Activated CD4-positive, alpha-beta T cell treated with anti-CD3 and anti-CD28 coated beads, Interleukin-2, amount 10 ng/mL, durations not matched to agents 24 days and 14 days (primary cell): ENCODE data around the gene PIK3R1. TPM values are rescaled to one million over a fixed set of nuclear protein-coding genes. Genes with fewer than 3 reads are reported as not detected.

ENCODE experiments used
- DNase-seq: peaks from one replicate; pipeline ENCODE4 v3.0.0; 2022
- H3K27ac Mint-ChIP-seq: one replicate; pipeline ENCODE4 v1.8.0; 2022; ENCODE audit warnings: mild to moderate bottlenecking, mixed read lengths
- H3K27me3 Mint-ChIP-seq: one replicate; pipeline ENCODE4 v1.8.0; 2022; ENCODE audit warnings: mixed read lengths
- H3K36me3 Mint-ChIP-seq: one replicate; pipeline ENCODE4 v1.8.0; 2022; ENCODE audit warnings: low read depth, mild to moderate bottlenecking, mixed read lengths
- H3K4me1 Mint-ChIP-seq: one replicate; pipeline ENCODE4 v1.8.0; 2021; ENCODE audit warnings: mixed read lengths
- H3K4me3 Mint-ChIP-seq: one replicate; pipeline ENCODE4 v1.8.0; 2022; ENCODE audit warnings: mild to moderate bottlenecking, moderate library complexity, mixed read lengths
- H3K9me3 Mint-ChIP-seq: one replicate; pipeline ENCODE4 v1.8.0; 2021; ENCODE audit warnings: mixed read lengths
- intact Hi-C: fragments of 100-400 bp; cut with micrococcal nuclease; formaldehyde crosslinking; loops from one replicate; pipeline ENCODE4 v1.15.1; 2023
- total RNA-seq: library from RNA; stranded (reverse); gene quantifications from 2 replicates; pipeline ENCODE4 v1.2.3, GENCODE V29; 2022

PIK3R1 gene
- total RNA-seq, 1 donor from 2014 or later = 38.6 TPM

GRCh38 chr5:68285075-68285840 lies 69.7 kb downstream of the PIK3R1 start:
- H3K4me1 Mint-ChIP-seq = peaks cover 69% of the 10 kb centered on the region
- peaks cover 35% of the 10 kb centered on the region for H3K36me3 Mint-ChIP-seq

GRCh38 chr5:68285851-68286611 lies 70.5 kb downstream of the PIK3R1 start:
- no peaks in the 10 kb centered on the region for H3K9me3 Mint-ChIP-seq
- peak; percentile 78 for DNase-seq
- H3K27me3 Mint-ChIP-seq = no peaks in the 10 kb centered on the region
- H3K36me3 Mint-ChIP-seq = peaks cover 34% of the 10 kb centered on the region
- H3K4me3 Mint-ChIP-seq = peak overlapping the region; percentile 75
- H3K27ac Mint-ChIP-seq = peak overlapping the region; percentile 51
- peaks cover 67% of the 10 kb centered on the region for H3K4me1 Mint-ChIP-seq
- intact Hi-C loops = loop anchor here (1.0 to 10.0 kb wide), 8 partner anchors 17 to 721 kb away; no protein-coding TSS in a partner anchor

More at GRCh38 chr5:68285075-68285840, 69.7 kb downstream of the PIK3R1 start:
- H3K27me3 Mint-ChIP-seq = no peaks in the 10 kb centered on the region
- peak overlapping the region; percentile 75 for H3K4me3 Mint-ChIP-seq
- peak overlapping the region; percentile 77 for H3K27ac Mint-ChIP-seq
- intact Hi-C loops = loop anchor here (5.0 to 10.0 kb wide), 3 partner anchors 97 to 380 kb away; no protein-coding TSS in a partner anchor
- DNase-seq = no peak
- H3K9me3 Mint-ChIP-seq = no peaks in the 10 kb centered on the region

- H3K4me1 Mint-ChIP-seq = peaks cover 68% of the 10 kb centered on the region
- intact Hi-C loops = loop anchor here (1.0 to 10.0 kb wide), 8 partner anchors 16 to 720 kb away; no protein-coding TSS in a partner anchor
- H3K27ac Mint-ChIP-seq = peak overlapping the region; percentile 46
- no peak for DNase-seq
- no peaks in the 10 kb centered on the region for H3K9me3 Mint-ChIP-seq
- peak overlapping the region; percentile 31 for H3K4me3 Mint-ChIP-seq
- peaks cover 31% of the 10 kb centered on the region for H3K36me3 Mint-ChIP-seq
- H3K27me3 Mint-ChIP-seq = no peaks in the 10 kb centered on the region
Measured at GRCh38 chr5:68286612-68286912, 71.0 kb downstream of the PIK3R1 start.

- Mint-ChIP-seq H3K27ac (peak overlapping the region; percentile 88), H3K4me1 (peaks cover 65% of the 10 kb centered on the region), H3K36me3 (peaks cover 28% of the 10 kb centered on the region), H3K4me3 (peak overlapping the region; percentile 87), H3K9me3 (no peaks in the 10 kb centered on the region), H3K27me3 (no peaks in the 10 kb centered on the region)
- DNase-seq = no peak
- intact Hi-C loops = loop anchor here (2.0 to 10.0 kb wide), 5 partner anchors 15 to 719 kb away; no protein-coding TSS in a partner anchor
Measured at GRCh38 chr5:68287631-68287975, 72.0 kb downstream of the PIK3R1 start.

GRCh38 chr5:68287976-68288706 lies 72.6 kb downstream of the PIK3R1 start:
- Mint-ChIP-seq H3K4me1 (peaks cover 61% of the 10 kb centered on the region), H3K4me3 (peak overlapping the region; percentile 87), H3K36me3 (peaks cover 24% of the 10 kb centered on the region), H3K27ac (peak overlapping the region; percentile 88), H3K27me3 (no peaks in the 10 kb centered on the region), H3K9me3 (no peaks in the 10 kb centered on the region)
- peak; percentile 86 for DNase-seq
- intact Hi-C loops = loop anchor here (1.0 to 10.0 kb wide), 7 partner anchors 15 to 719 kb away; no protein-coding TSS in a partner anchor

GRCh38 chr5:68288707-68289134 lies 73.2 kb downstream of the PIK3R1 start:
- intact Hi-C loops = loop anchor here (1.0 to 10.0 kb wide), 5 partner anchors 94 to 376 kb away; no protein-coding TSS in a partner anchor
- peaks cover 25% of the 10 kb centered on the region for H3K36me3 Mint-ChIP-seq

GRCh38 chr5:68289498-68289897 lies 73.9 kb downstream of the PIK3R1 start:
- no peaks in the 10 kb centered on the region for H3K9me3 Mint-ChIP-seq
- H3K4me3 Mint-ChIP-seq = no peak overlapping the region
- no peaks in the 10 kb centered on the region for H3K27me3 Mint-ChIP-seq
- intact Hi-C loops = loop anchor here (5.0 to 10.0 kb wide), 3 partner anchors 93 to 375 kb away; no protein-coding TSS in a partner anchor
- peaks cover 28% of the 10 kb centered on the region for H3K36me3 Mint-ChIP-seq
- no peak overlapping the region for H3K27ac Mint-ChIP-seq
- peaks cover 54% of the 10 kb centered on the region for H3K4me1 Mint-ChIP-seq
- DNase-seq = no peak

More at GRCh38 chr5:68288707-68289134, 73.2 kb downstream of the PIK3R1 start:
- no peak for DNase-seq
- Mint-ChIP-seq H3K9me3 (no peaks in the 10 kb centered on the region), H3K27me3 (no peaks in the 10 kb centered on the region), H3K4me1 (peaks cover 60% of the 10 kb centered on the region), H3K27ac (peak overlapping the region; percentile 88), H3K4me3 (peak overlapping the region; percentile 87)

- Mint-ChIP-seq H3K27me3 (no peaks in the 10 kb centered on the region), H3K4me3 (no peak overlapping the region), H3K4me1 (peaks cover 52% of the 10 kb centered on the region), H3K27ac (no peak overlapping the region), H3K36me3 (peaks cover 32% of the 10 kb centered on the region), H3K9me3 (no peaks in the 10 kb centered on the region)
- intact Hi-C loops = no loop called here
- no peak for DNase-seq
Measured at GRCh38 chr5:68290260-68290674, 74.7 kb downstream of the PIK3R1 start.

- no peak overlapping the region for H3K27ac Mint-ChIP-seq
- DNase-seq = no peak
- intact Hi-C loops = no loop called here
- no peaks in the 10 kb centered on the region for H3K9me3 Mint-ChIP-seq
- peaks cover 32% of the 10 kb centered on the region for H3K36me3 Mint-ChIP-seq
- H3K4me3 Mint-ChIP-seq = no peak overlapping the region
- H3K4me1 Mint-ChIP-seq = peaks cover 46% of the 10 kb centered on the region
- no peaks in the 10 kb centered on the region for H3K27me3 Mint-ChIP-seq
Measured at GRCh38 chr5:68290847-68291246, 75.3 kb downstream of the PIK3R1 start.

GRCh38 chr5:68292316-68292715 lies 76.8 kb downstream of the PIK3R1 start:
- H3K27me3 Mint-ChIP-seq = no peaks in the 10 kb centered on the region
- H3K4me3 Mint-ChIP-seq = no peak overlapping the region
- intact Hi-C loops = no loop called here
- H3K4me1 Mint-ChIP-seq = peaks cover 31% of the 10 kb centered on the region
- H3K36me3 Mint-ChIP-seq = peaks cover 45% of the 10 kb centered on the region
- no peaks in the 10 kb centered on the region for H3K9me3 Mint-ChIP-seq
- no peak for DNase-seq
- H3K27ac Mint-ChIP-seq = no peak overlapping the region

GRCh38 chr5:68295772-68296171 lies 80.2 kb downstream of the PIK3R1 start:
- no peak for DNase-seq
- peaks cover 59% of the 10 kb centered on the region for H3K36me3 Mint-ChIP-seq
- H3K27ac Mint-ChIP-seq = no peak overlapping the region
- no peaks in the 10 kb centered on the region for H3K9me3 Mint-ChIP-seq
- intact Hi-C loops = no loop called here
- no peaks in the 10 kb centered on the region for H3K27me3 Mint-ChIP-seq
- H3K4me1 Mint-ChIP-seq = peaks cover 15% of the 10 kb centered on the region
- no peak overlapping the region for H3K4me3 Mint-ChIP-seq

GRCh38 chr5:68296895-68297294 lies 81.3 kb downstream of the PIK3R1 start:
- H3K27ac Mint-ChIP-seq = no peak overlapping the region
- peaks cover 14% of the 10 kb centered on the region for H3K4me1 Mint-ChIP-seq
- no peak for DNase-seq
- H3K36me3 Mint-ChIP-seq = peaks cover 57% of the 10 kb centered on the region
- intact Hi-C loops = no loop called here
- H3K27me3 Mint-ChIP-seq = no peaks in the 10 kb centered on the region
- H3K9me3 Mint-ChIP-seq = no peaks in the 10 kb centered on the region
- no peak overlapping the region for H3K4me3 Mint-ChIP-seq

GRCh38 chr5:68297656-68298055 lies 82.1 kb downstream of the PIK3R1 start:
- no peak for DNase-seq
- no peak overlapping the region for H3K4me3 Mint-ChIP-seq
- H3K27ac Mint-ChIP-seq = no peak overlapping the region
- H3K36me3 Mint-ChIP-seq = peaks cover 58% of the 10 kb centered on the region
- peaks cover 16% of the 10 kb centered on the region for H3K4me1 Mint-ChIP-seq
- no peaks in the 10 kb centered on the region for H3K27me3 Mint-ChIP-seq
- intact Hi-C loops = no loop called here
- H3K9me3 Mint-ChIP-seq = no peaks in the 10 kb centered on the region
